Natural killer cell treated with Interleukin-12 subunit alpha and Interleukin-12 subunit beta and Interleukin-15 and Interleukin-18, amount 100 ng/mL, for 72 hours (primary cell): ENCODE data around the gene CPM. TPM values are rescaled to one million over a fixed set of nuclear protein-coding genes. Genes with fewer than 3 reads are reported as not detected.
"Not testable (repeated sequence)": the region's sequence is repeated elsewhere in the genome, so short reads cannot be mapped to it uniquely, and the experiment has no call there.

Experiments
- ATAC-seq, 2 donors: fragments of 150-1000 bp; cut with Tn5 transposase in 1 of 2; sonication (Bioruptor Pico), chemical (Tn5 transposase) in 1 of 2; 2 replicates each; pipeline ENCODE4 v1.10.0; 2021
- DNase-seq: peaks from one replicate; pipeline ENCODE4 v3.0.0; 2022; ENCODE audit warnings: low spot score
- H3K27ac Mint-ChIP-seq, 2 donors: 1 replicate in 1 of 2; 2 replicates in 1 of 2; pipeline ENCODE4 v1.8.0; 2022; ENCODE audit warnings: mixed read lengths in 2 of 2, mild to moderate bottlenecking in 1 of 2, moderate library complexity in 1 of 2
- H3K27me3 Mint-ChIP-seq, 2 donors: 1 replicate in 1 of 2; 2 replicates in 1 of 2; pipeline ENCODE4 v1.8.0; 2022; ENCODE audit warnings: mixed read lengths in 2 of 2
- H3K36me3 Mint-ChIP-seq: one replicate; pipeline ENCODE4 v1.8.0; 2022; ENCODE audit warnings: mixed read lengths
- H3K4me1 Mint-ChIP-seq, 2 donors: 1 replicate in 1 of 2; 2 replicates in 1 of 2; pipeline ENCODE4 v1.8.0; 2022; ENCODE audit warnings: low read depth in 2 of 2, mixed read lengths in 2 of 2, mild to moderate bottlenecking in 1 of 2
- H3K4me3 Mint-ChIP-seq: one replicate; pipeline ENCODE4 v1.8.0; 2022; ENCODE audit warnings: mixed read lengths
- H3K9me3 Mint-ChIP-seq: 2 replicates; pipeline ENCODE4 v1.8.0; 2022; ENCODE audit warnings: mixed read lengths
- total RNA-seq, 2 donors: library from RNA; stranded (reverse); gene quantifications; one replicate each; pipeline ENCODE4 v1.2.3, GENCODE V29; 2022

CPM gene
- total RNA-seq, 2 donors from 2014 or later, result 3.7 to 5.3 TPM

GRCh38 chr12:68824597-68825250 lies 108.2 kb downstream of the CPM start:
- no peak overlapping the region for H3K4me3 Mint-ChIP-seq
- H3K9me3 Mint-ChIP-seq, result no peaks in the 10 kb centered on the region
- DNase-seq (no peak), ATAC-seq (no peak)
- H3K36me3 Mint-ChIP-seq, result peaks cover 27% of the 10 kb centered on the region
- no peaks in the 10 kb centered on the region for H3K27me3 Mint-ChIP-seq
- peaks cover 0 to 12% of the 10 kb centered on the region in 2 donors for H3K4me1 Mint-ChIP-seq
- no peak overlapping the region for H3K27ac Mint-ChIP-seq

GRCh38 chr12:68824131-68824530 lies 108.8 kb downstream of the CPM start:
- peaks cover 29% of the 10 kb centered on the region for H3K36me3 Mint-ChIP-seq
- DNase-seq (no peak), ATAC-seq (no peak)
- H3K4me3 Mint-ChIP-seq, result no peak overlapping the region
- no peaks in the 10 kb centered on the region for H3K9me3 Mint-ChIP-seq
- peaks cover 0 to 12% of the 10 kb centered on the region in 2 donors for H3K4me1 Mint-ChIP-seq
- H3K27ac Mint-ChIP-seq, result no peak overlapping the region
- H3K27me3 Mint-ChIP-seq, result no peaks in the 10 kb centered on the region

GRCh38 chr12:68823696-68824095 lies 109.3 kb downstream of the CPM start:
- ATAC-seq (no peak), DNase-seq (no peak)
- Mint-ChIP-seq H3K4me3 (no peak overlapping the region), H3K36me3 (peaks cover 32% of the 10 kb centered on the region), H3K27ac (peak overlapping the region in 1 of 2 donors; percentile 11), H3K9me3 (no peaks in the 10 kb centered on the region), H3K27me3 (no peaks in the 10 kb centered on the region), H3K4me1 (peaks cover 0 to 12% of the 10 kb centered on the region in 2 donors)

GRCh38 chr12:68821357-68822188 lies 111.4 kb downstream of the CPM start:
- H3K27ac Mint-ChIP-seq, result peak overlapping the region in 1 of 2 donors; percentile 50
- peaks cover 0 to 12% of the 10 kb centered on the region in 2 donors for H3K4me1 Mint-ChIP-seq
- H3K4me3 Mint-ChIP-seq, result no peak overlapping the region
- DNase-seq (no peak), ATAC-seq (no peak)
- H3K36me3 Mint-ChIP-seq, result peaks cover 36% of the 10 kb centered on the region
- H3K9me3 Mint-ChIP-seq, result no peaks in the 10 kb centered on the region
- H3K27me3 Mint-ChIP-seq, result no peaks in the 10 kb centered on the region

- not testable (repeated sequence) for H3K27me3 Mint-ChIP-seq, DNase-seq, H3K4me3 Mint-ChIP-seq, ATAC-seq, H3K27ac Mint-ChIP-seq, H3K9me3 Mint-ChIP-seq
- peaks cover 8 to 16% of the 10 kb centered on the region in 2 donors for H3K4me1 Mint-ChIP-seq
- peaks cover 36% of the 10 kb centered on the region for H3K36me3 Mint-ChIP-seq
These were observed 113.5 kb downstream of the CPM start for GRCh38 chr12:68819481-68819880.

GRCh38 chr12:68815928-68816800 lies 116.8 kb downstream of the CPM start:
- Mint-ChIP-seq H3K27ac (peak overlapping the region in 1 of 2 donors; percentile 59), H3K4me3 (no peak overlapping the region), H3K4me1 (peaks cover 17 to 23% of the 10 kb centered on the region in 2 donors), H3K36me3 (peaks cover 28% of the 10 kb centered on the region), H3K9me3 (no peaks in the 10 kb centered on the region), H3K27me3 (no peaks in the 10 kb centered on the region)
- ATAC-seq (no peak), DNase-seq (no peak)

- H3K4me3 Mint-ChIP-seq, result peak overlapping the region; percentile 39
- no peaks in the 10 kb centered on the region for H3K9me3 Mint-ChIP-seq
- peak overlapping the region; percentile 45 to 59 for H3K27ac Mint-ChIP-seq
- ATAC-seq, result no peak
- H3K27me3 Mint-ChIP-seq, result no peaks in the 10 kb centered on the region
- H3K4me1 Mint-ChIP-seq, result peaks cover 21 to 26% of the 10 kb centered on the region in 2 donors
- peaks cover 34% of the 10 kb centered on the region for H3K36me3 Mint-ChIP-seq
- no peak for DNase-seq
These were observed 117.6 kb downstream of the CPM start for GRCh38 chr12:68815232-68815927.

GRCh38 chr12:68814490-68815231 lies 118.3 kb downstream of the CPM start:
- Mint-ChIP-seq H3K4me1 (peaks cover 21 to 26% of the 10 kb centered on the region in 2 donors), H3K36me3 (peaks cover 34% of the 10 kb centered on the region), H3K27ac (peak overlapping the region in 1 of 2 donors; percentile 45), H3K27me3 (no peaks in the 10 kb centered on the region), H3K9me3 (no peaks in the 10 kb centered on the region), H3K4me3 (peak overlapping the region; percentile 39)
- ATAC-seq (no peak), DNase-seq (no peak)

- ATAC-seq (no peak), DNase-seq (no peak)
- peaks cover 25 to 26% of the 10 kb centered on the region in 2 donors for H3K4me1 Mint-ChIP-seq
- H3K36me3 Mint-ChIP-seq, result peaks cover 29% of the 10 kb centered on the region
- H3K27me3 Mint-ChIP-seq, result no peaks in the 10 kb centered on the region
- H3K4me3 Mint-ChIP-seq, result peak overlapping the region; percentile 30
- no peaks in the 10 kb centered on the region for H3K9me3 Mint-ChIP-seq
- peak overlapping the region in 1 of 2 donors; percentile 51 for H3K27ac Mint-ChIP-seq
These were observed 119.8 kb downstream of the CPM start for GRCh38 chr12:68813242-68813593.

GRCh38 chr12:68812553-68813241 lies 120.3 kb downstream of the CPM start:
- Mint-ChIP-seq H3K4me1 (peaks cover 25 to 26% of the 10 kb centered on the region in 2 donors), H3K4me3 (peak overlapping the region; percentile 30), H3K9me3 (no peaks in the 10 kb centered on the region), H3K36me3 (peaks cover 29% of the 10 kb centered on the region), H3K27ac (peak overlapping the region in 1 of 2 donors; percentile 51), H3K27me3 (no peaks in the 10 kb centered on the region)
- ATAC-seq, result no peak
- no peak for DNase-seq

GRCh38 chr12:68811573-68811972 lies 121.4 kb downstream of the CPM start:
- not testable (repeated sequence) for ATAC-seq, H3K9me3 Mint-ChIP-seq, DNase-seq, H3K27me3 Mint-ChIP-seq
- Mint-ChIP-seq H3K27ac (peak overlapping the region; percentile 46 to 85), H3K4me3 (peak overlapping the region; percentile 73), H3K36me3 (peaks cover 25% of the 10 kb centered on the region), H3K4me1 (peaks cover 31% of the 10 kb centered on the region in 2 donors)

GRCh38 chr12:68810027-68810389 lies 123.0 kb downstream of the CPM start:
- DNase-seq, H3K9me3 Mint-ChIP-seq, H3K27me3 Mint-ChIP-seq, ATAC-seq: not testable (repeated sequence)
- Mint-ChIP-seq H3K4me3 (peak overlapping the region; percentile 92), H3K36me3 (peaks cover 20% of the 10 kb centered on the region), H3K4me1 (peaks cover 25 to 26% of the 10 kb centered on the region in 2 donors), H3K27ac (peak overlapping the region; percentile 96 to 99)
